Measurements from ENCODE around the gene LZTS3. TPM values are rescaled to one million over a fixed set of nuclear protein-coding genes. Genes with fewer than 3 reads are reported as not detected.
A peak's percentile ranks its signal among the peaks of the same experiment; 100 is the strongest.

Gene LZTS3
- total RNA-seq, 1 experiment from 2014 or later: 6.4 TPM

DNA sequence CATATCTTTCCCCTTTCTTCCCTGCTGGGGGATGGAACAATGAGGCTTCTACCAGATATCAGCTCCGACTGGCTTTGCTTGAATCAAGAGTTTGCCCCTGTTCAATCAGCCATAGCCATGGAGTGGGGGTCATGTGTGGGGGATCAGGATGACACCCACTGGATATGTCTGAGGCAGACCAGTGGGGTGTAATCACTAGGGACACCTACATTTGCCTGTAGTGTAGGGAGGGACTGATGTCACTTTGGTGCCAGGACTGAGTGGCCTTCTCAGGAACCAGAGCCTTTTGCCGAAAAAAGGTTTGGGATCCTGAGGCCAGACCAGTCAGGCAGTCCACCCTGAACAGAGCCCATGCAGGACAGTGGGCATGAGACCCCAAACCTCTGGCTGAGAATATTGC lies 37.0 kb upstream of the LZTS3 start:
- Histone ChIP-seq H4K20me1 (ENCODE audit: low read length) (no peaks in the 10 kb centered on the region), H3K4me2 (ENCODE audit: low read length) (peak overlapping the region; percentile 83), H3K36me3 (ENCODE audit: low read depth, low read length) (peaks cover 14% of the 10 kb centered on the region; the same call in 1 of the 2 replicates), H3K27ac (ENCODE audit: low read length) (no peak overlapping the region), H3K79me2 (ENCODE audit: low read length) (peaks cover 46% of the 10 kb centered on the region), H3K4me1 (ENCODE audit: insufficient read depth, low read length) (peaks cover 14% of the 10 kb centered on the region; the same call in 1 of the 2 replicates), H3K27me3 (ENCODE audit: low read length) (no peaks in the 10 kb centered on the region), H3K9me2 (replicated peaks; ENCODE audit: low read length) (no peaks in the 10 kb centered on the region), H3K9ac (ENCODE audit: low read length) (peak overlapping the region; percentile 90), H3K9me3 (ENCODE audit: low read length) (no peaks in the 10 kb centered on the region), H3K4me3 (ENCODE audit: low read length) (peak overlapping the region; percentile 89), H3F3A (ENCODE audit: low read length, unreplicated experiment) (no peaks in the 10 kb centered on the region), H2AFZ (ENCODE audit: low read length) (peak overlapping the region; percentile 92; the same call in 1 of the 2 replicates)
- CTCF ChIA-PET: no interaction called here
- intact Hi-C loops (cut with micrococcal nuclease): no loop called here
- POLR2A ChIA-PET (ENCODE audit: unreplicated experiment): no interaction called here
- no peak for ATAC-seq
- DNase-seq: no peak
- BruUV-seq (replicated peaks): no TSS peak
- TF ChIP-seq EZH2 (IDR thresholded peaks at IDR 0.05; ENCODE audit: low read length, unreplicated experiment) (no peak), EZH2phosphoT487 (IDR thresholded peaks at IDR 0.05; ENCODE audit: borderline replicate concordance, low read length) (no peak)
- TF ChIP-seq, protein P1, sequence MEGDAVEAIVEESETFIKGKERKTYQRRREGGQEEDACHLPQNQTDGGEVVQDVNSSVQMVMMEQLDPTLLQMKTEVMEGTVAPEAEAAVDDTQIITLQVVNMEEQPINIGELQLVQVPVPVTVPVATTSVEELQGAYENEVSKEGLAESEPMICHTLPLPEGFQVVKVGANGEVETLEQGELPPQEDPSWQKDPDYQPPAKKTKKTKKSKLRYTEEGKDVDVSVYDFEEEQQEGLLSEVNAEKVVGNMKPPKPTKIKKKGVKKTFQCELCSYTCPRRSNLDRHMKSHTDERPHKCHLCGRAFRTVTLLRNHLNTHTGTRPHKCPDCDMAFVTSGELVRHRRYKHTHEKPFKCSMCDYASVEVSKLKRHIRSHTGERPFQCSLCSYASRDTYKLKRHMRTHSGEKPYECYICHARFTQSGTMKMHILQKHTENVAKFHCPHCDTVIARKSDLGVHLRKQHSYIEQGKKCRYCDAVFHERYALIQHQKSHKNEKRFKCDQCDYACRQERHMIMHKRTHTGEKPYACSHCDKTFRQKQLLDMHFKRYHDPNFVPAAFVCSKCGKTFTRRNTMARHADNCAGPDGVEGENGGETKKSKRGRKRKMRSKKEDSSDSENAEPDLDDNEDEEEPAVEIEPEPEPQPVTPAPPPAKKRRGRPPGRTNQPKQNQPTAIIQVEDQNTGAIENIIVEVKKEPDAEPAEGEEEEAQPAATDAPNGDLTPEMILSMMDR (conservative IDR thresholded peaks at IDR 0.05; ENCODE audit: low read depth, low read length): no peak

- POLR2A ChIA-PET (ENCODE audit: unreplicated experiment): interaction anchor here (0.5 kb wide), 1 partner anchor 37 kb away, joined by 5 read pairs; no protein-coding TSS in a partner anchor
- intact Hi-C loops (cut with micrococcal nuclease): no loop called here
- Histone ChIP-seq H3K4me1 (ENCODE audit: insufficient read depth, low read length) (peaks cover 14% of the 10 kb centered on the region; the same call in 1 of the 2 replicates), H3K9me2 (replicated peaks; ENCODE audit: low read length) (no peaks in the 10 kb centered on the region), H3K4me3 (ENCODE audit: low read length) (peak overlapping the region; percentile 89), H3K9ac (ENCODE audit: low read length) (peak overlapping the region; percentile 90), H3K79me2 (ENCODE audit: low read length) (peaks cover 46% of the 10 kb centered on the region), H3K27ac (ENCODE audit: low read length) (peak overlapping the region; percentile 55), H2AFZ (ENCODE audit: low read length) (peak overlapping the region; percentile 92), H4K20me1 (ENCODE audit: low read length) (no peaks in the 10 kb centered on the region), H3K36me3 (ENCODE audit: low read depth, low read length) (peaks cover 10% of the 10 kb centered on the region; the same call in 1 of the 2 replicates), H3K27me3 (ENCODE audit: low read length) (no peaks in the 10 kb centered on the region), H3F3A (ENCODE audit: low read length, unreplicated experiment) (no peaks in the 10 kb centered on the region), H3K4me2 (ENCODE audit: low read length) (peak overlapping the region; percentile 83), H3K9me3 (ENCODE audit: low read length) (no peaks in the 10 kb centered on the region)
- peak; percentile 55 for ATAC-seq
- TF ChIP-seq, protein P1 (conservative IDR thresholded peaks at IDR 0.05; ENCODE audit: low read depth, low read length): no peak
- TF ChIP-seq EZH2phosphoT487 (IDR thresholded peaks at IDR 0.05; ENCODE audit: borderline replicate concordance, low read length): no peak
- TF ChIP-seq EZH2 (IDR thresholded peaks at IDR 0.05; ENCODE audit: low read length, unreplicated experiment): no peak
- CTCF ChIA-PET: no interaction called here
- no TSS peak for BruUV-seq (replicated peaks)
- DNase-seq: no peak
These were observed 36.6 kb upstream of the LZTS3 start for GRCh38 chr20:3209946-3210317.

DNA sequence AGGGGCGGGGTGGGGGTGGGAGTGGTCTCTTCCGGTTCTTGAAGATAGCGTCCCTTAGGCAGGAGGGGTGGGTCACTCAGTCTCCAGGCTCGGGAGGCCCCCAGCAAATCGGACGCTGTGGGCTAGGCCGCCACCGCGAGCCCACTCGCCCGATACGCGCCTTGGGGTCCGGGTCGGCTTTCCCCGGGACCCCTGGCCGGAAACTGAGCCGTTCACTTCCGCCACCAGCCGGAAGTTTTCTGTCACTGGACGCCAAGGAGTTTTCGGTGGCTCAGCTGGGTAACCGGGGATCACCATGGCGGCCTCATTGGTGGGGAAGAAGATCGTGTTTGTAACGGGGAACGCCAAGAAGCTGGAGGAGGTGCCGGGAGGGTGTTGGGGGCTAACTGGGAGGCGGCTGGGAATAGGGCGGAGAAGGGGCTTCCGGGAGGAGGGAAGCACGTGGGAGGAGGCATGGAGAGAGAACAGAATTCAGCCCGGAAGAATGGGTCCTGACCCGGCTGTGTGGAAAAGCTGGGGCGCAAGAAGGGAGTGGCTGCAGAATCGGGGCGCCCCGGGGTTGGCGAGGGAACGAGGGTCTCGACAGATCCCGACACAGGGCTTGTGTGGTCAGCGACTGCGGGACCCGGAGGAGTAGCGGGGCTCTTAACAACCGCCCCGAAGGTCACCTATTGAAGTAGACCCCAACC lies 36.1 kb upstream of the LZTS3 start, which contains the start of gene ITPA:
ITPA (plus strand) TSS at position 242 of the 689 bp plus-strand sequence; CDS start at position 296, 54 bp downstream.
- intact Hi-C loops (cut with micrococcal nuclease): no loop called here
- Histone ChIP-seq H2AFZ (ENCODE audit: low read length) (peak within 1 kb of the TSS; percentile 92), H3K4me3 (ENCODE audit: low read length) (peak within 1 kb of the TSS; percentile 89), H3K4me1 (ENCODE audit: insufficient read depth, low read length) (peaks cover 14% of the 10 kb centered on the region; the same call in 1 of the 2 replicates), H3K9me3 (ENCODE audit: low read length) (no peaks in the 10 kb centered on the region), H3K27ac (ENCODE audit: low read length) (peak within 1 kb of the TSS; percentile 55), H3K79me2 (ENCODE audit: low read length) (peaks cover 46% of the 10 kb centered on the region), H3K4me2 (ENCODE audit: low read length) (peak within 1 kb of the TSS; percentile 83), H3K9me2 (replicated peaks; ENCODE audit: low read length) (no peaks in the 10 kb centered on the region), H3K9ac (ENCODE audit: low read length) (peak within 1 kb of the TSS; percentile 90), H3F3A (ENCODE audit: low read length, unreplicated experiment) (no peaks in the 10 kb centered on the region), H4K20me1 (ENCODE audit: low read length) (no peaks in the 10 kb centered on the region), H3K27me3 (ENCODE audit: low read length) (no peaks in the 10 kb centered on the region), H3K36me3 (ENCODE audit: low read depth, low read length) (peaks cover 7% of the 10 kb centered on the region; the same call in 1 of the 2 replicates)
- TF ChIP-seq EZH2phosphoT487 (IDR thresholded peaks at IDR 0.05; ENCODE audit: borderline replicate concordance, low read length) (no peak), EZH2 (IDR thresholded peaks at IDR 0.05; ENCODE audit: low read length, unreplicated experiment) (no peak)
- TF ChIP-seq, protein P1 (conservative IDR thresholded peaks at IDR 0.05; ENCODE audit: low read depth, low read length): no peak
- BruUV-seq (replicated peaks): TSS peak; percentile 79
- ATAC-seq: peak; percentile 51
- DNase-seq: peak; percentile 51
- CTCF ChIA-PET: interaction anchor here (1.1 kb wide), 1 partner anchor 156 kb away, joined by 3 read pairs; no protein-coding TSS in a partner anchor
- POLR2A ChIA-PET (ENCODE audit: unreplicated experiment): interaction anchor here (0.5 kb wide), 1 partner anchor 38 kb away, joined by 5 read pairs; no protein-coding TSS in a partner anchor
